HG03342 (cell line): ENCODE results near the gene EBI3.
"Not testable (repeated sequence)": the region's sequence is repeated elsewhere in the genome, so short reads cannot be mapped to it uniquely, and the experiment has no call there.

Experiments
- ATAC-seq: cut with Tn5 transposase; IDR thresholded peaks from one replicate; pipeline ENCODE4 v1.9.1; 2021; ENCODE audit warnings: mild to moderate bottlenecking, moderate library complexity; ENCODE audit not compliant: unreplicated experiment

EBI3 gene

DNA sequence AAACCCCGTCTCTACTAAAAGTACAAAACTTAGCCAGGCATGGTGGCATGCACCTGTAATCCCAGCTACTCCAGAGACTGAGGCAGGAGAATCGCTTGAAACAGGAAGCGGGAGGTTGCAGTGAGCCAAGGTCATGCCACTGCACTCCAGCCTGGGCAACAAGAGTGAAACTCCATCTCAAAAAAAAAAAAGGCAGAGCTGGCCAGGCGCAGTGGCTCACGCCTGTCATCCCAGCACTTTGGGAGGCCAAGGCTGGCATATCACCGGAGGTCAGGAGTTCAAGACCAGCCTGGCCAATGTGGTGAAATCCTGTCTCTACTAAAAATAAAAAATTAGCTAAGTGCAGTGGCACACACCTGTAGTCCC, 45.0 kb downstream of the EBI3 start:
- ATAC-seq, result not testable (repeated sequence)

DNA sequence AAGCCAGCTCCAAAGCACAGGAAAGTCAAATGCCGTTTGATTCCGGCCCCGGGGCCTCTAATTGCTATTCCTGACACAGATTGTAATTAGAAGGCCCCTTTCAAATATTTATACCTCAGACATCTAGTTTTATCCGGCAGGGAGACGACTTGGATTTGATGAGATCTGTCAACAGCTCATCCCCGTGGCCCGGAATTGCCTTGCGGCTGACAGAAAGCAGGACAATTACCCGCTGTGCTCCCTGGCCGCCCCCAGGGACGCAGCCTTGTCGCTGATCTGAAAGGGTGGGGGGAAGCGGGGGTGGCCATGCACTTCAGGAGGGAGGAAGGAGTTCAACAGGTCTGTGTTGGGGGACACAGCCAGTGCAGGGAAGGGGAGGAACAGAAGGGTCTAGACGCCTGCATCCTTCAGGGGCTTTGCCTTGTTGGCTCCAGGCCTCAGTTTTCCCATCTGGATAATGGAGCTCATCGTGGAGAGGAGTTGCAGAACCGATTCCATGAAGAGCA, 47.9 kb downstream of the EBI3 start:
- ATAC-seq, result no peak

DNA sequence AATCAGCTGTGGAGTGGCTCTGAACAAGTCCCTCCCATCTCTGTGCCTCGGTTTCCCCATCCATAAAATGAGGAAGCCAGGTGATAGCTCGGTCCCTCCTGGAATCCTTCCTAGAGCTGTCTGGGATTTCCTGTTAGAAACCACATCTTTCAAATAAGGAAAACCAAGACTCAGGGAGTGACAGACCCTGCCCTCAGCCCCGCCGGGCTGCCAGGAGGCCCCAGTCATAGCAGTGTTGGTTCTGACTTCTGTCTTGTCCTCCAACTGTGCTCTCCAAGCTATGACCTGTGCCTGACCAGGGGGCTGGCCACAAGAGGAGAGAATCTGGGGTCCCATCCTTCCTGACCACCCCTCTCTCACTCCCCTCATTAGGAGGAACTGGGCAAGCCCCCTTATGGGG, 48.7 kb downstream of the EBI3 start:
- no peak for ATAC-seq

DNA sequence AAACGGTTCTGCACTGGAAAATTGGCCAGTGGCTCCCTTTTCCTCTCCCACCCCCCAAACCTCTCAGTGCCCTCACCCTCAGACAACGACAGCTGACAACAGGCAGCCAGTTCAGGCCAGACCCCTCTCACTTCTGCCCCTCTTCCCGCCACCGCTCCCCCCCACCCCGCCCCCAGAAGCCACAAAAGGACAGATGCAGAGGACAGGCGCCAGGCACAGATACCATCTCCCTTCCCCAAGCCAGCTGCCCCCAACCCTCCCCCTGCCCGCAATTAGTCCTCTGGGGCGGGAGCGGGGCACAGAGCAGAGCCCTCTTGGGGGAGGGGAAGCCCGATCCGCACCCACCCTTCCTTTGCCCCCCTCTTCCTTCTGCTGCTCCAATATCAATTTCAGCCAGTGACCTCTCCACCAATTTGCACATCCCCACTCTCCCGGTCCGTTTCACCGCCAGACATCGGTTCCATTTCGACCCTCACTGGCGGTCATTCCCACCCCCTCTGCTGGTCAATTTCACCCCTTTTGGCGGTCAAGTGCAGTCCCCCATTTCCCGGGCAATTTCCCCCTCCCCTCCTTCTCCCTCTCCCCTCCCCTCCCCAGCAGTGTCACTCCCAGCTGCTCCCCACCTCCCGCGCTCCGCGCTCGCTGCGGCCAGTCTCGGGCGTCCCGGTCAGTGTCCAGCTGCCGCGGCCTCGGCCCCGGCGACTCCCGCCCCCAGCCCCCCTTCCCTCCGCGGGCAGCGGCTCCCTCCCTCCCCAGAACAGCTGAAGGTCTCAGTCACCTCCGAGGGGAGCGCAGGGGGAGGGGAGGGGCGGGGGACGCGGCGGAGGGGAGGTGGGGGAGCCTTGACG, 49.3 kb downstream of the EBI3 start, which contains the start of gene SHD:
Gene SHD, plus strand, starts transcription at position 848 of the 848 bp plus-strand sequence. CDS start 798 bp downstream, outside the sequence.
- ATAC-seq, result no peak

DNA sequence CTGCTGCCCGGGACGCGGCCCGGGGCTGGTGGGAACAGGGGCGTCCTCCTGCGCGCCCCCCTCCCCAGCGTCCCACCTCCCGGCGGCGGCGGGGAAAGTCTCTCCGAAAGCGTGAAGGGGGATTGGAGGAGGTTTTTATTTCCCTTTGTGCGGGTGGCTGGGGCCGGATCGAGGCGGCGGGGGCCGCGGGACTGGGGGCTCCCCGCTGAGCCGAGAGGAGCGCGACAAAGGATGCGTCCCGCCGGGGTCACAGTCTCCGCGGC, 49.9 kb downstream of the EBI3 start:
- no peak for ATAC-seq

DNA sequence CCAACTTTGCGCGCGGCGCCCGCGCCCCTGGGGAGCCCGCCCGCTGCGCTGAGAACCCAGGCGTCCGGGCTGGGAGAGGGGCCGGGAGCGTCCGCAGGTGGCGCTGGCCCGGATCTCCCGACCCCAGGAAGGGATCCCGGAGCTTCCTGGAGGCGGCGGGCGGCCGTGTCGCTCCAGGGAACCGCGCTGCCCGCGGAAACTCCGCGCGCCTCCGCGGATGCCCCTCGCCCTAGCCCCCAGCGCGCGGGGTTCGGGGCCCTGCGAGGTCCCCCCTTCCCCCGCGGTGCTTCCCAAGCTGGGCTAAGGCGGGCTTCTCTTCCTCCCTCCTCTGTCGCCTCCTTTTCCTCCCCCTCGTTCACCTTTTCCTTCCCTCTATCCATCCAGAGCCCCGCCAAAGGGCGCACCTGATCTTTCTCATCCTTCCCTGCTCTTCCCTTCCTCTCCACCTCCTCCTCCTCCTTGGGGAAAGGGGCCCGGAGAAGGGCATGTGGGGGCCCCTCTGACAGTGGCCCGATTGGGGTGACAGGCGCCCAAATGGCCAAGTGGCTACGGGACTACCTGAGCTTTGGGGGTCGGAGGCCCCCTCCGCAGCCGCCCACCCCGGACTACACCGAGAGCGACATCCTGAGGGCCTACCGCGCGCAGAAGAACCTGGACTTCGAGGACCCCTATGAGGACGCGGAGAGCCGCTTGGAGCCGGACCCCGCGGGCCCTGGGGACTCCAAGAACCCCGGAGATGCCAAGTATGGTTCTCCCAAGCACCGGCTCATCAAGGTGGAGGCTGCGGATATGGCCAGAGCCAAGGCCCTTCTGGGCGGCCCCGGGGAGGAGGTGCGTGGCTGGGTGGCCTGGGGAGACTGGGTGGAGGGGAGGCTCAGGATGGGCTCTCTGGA, 50.5 kb downstream of the EBI3 start:
- no peak for ATAC-seq

DNA sequence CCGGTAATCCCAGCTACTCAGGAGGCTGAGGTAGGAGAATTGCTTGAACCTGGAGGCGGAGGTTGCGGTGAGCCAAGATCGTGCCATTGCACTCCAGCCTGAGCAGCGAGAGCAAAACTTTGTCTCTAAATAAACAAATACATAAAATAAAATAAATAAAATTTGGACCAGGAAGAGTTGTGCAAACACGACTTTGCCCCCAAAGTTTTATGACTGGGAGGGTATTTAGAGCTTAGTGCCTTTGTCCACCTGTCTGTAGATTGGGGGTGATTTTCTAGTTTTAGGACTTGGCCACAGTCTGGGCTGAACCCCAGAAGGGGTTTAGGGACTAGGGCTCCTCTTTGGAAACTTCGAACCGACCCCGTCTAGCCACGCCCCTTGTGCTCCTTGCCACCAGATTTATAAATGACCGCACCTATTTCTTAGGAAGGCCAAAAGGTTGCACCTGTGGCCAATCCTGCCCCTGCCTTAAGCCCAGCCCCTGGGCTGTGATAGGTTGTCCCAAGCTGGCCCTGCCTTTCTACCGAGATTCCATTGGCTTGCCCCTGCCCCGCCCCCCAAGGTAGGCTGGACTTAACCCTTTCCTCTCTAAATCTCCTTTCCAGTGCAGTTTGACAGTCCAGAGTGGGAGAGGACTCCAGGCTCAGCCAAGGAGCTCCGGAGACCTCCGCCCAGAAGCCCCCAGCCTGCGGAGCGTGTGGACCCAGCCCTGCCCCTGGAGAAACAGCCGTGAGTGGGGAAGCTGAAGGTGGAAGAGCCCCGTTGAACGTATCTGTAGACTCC, 55.0 kb downstream of the EBI3 start:
- ATAC-seq, result no peak

DNA sequence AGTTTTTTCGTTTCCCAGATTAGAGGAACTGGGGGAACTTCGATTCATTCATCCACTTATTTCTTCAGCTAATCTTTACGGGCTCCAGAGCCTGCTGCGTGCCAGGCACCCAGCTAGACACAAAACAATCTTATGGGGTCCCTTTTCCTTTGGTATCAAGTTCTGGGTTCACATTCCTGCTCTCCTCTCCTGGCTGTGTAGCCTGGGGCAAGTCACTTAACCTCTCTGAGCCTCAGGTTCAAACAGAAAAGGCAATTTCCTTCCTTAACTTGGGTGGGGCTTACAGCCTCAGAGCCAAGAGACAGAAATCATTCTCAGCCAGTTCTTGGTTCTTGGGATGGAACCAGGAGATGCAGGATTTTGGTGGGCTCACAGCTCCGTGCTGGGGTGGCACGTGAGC, 55.7 kb downstream of the EBI3 start:
- ATAC-seq, result no peak

DNA sequence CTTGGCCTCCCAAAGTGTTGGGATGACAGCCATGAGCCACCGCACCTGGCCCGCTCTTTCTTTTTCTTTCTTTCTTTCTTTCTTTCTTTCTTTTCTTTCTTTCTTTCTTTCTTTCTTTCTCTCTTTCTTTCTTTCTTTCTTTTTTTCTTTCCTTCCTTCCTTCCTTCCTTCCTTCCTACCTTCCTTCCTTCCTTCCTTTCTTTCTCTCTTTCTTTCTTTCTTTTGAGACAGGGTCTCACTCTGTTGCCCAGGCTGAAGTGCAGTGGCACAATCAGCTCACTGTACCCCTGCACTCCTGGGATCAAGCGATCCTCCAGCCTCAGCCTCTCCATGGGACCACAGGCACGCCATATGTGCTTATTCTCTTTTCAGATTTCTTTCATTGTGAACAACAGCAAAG, 56.8 kb downstream of the EBI3 start:
- ATAC-seq, result not testable (repeated sequence)
